HuH-7.5 (cell line): ENCODE measurements around the gene AKAP14.
"Not testable (repeated sequence)": the region's sequence is repeated elsewhere in the genome, so short reads cannot be mapped to it uniquely, and the experiment has no call there.

ENCODE experiments used
- DNase-seq: peaks from one replicate; pipeline ENCODE4 v3.0.0; 2011; ENCODE audit warnings: low spot score

AKAP14 gene

GRCh38 chrX:119895843-119896326, at the start of gene AKAP14:
AKAP14 (plus strand) TSS chrX:119895893; CDS start chrX:119903224, 7,331 bp downstream.
- DNase-seq = no peak

DNA sequence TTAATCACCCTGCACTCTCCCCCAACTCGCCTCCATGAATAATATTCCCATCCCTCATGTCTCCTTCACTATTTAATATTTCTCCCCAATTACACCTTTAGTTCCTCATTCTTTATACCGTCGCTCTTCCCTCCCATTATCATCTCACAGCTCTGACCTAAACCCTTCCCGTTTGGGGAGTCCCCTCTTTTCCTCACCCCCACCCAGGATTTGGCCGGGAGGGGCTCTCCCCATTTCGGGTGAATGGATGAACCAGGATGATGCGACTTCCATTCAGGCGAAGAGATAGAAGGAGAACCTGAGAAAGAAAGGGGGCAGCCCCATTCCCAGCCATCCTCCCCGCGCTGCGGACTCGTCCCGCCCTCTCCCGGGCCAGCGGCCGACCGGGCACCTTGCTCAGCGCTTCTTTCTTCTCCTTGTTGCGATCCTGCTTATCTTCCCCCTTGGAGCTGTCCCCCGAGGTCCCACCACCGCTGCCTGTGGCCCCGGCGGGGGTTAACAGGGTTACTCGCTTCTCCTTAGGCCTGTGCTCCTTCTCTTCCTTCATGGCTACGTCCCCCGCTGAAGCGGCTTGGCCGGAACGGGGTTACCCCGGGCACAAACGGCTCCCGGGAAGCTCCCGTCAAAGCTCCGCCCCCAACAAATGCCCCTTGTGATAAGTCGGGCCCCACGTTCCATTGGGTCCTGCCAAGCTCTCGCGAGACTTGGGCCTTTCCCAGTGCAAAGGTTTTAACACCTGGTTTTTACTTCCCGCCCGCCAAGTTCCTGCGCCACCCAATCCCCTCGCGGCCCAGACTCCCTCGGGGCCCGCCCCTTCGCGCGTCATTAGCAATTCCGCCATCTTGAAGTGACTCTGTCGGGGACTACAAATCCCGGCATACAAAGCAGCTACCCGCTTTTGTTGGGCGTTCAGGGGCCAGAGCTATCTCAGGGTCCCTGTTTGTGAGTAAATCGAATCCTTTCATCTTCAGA, 43.0 kb upstream of the AKAP14 start, which contains the start of gene UPF3B:
TSS of gene UPF3B (minus strand) at position 582 of the 972 bp plus-strand sequence. CDS start at position 547, 35 bp downstream.
- DNase-seq = peak; percentile 65

DNA sequence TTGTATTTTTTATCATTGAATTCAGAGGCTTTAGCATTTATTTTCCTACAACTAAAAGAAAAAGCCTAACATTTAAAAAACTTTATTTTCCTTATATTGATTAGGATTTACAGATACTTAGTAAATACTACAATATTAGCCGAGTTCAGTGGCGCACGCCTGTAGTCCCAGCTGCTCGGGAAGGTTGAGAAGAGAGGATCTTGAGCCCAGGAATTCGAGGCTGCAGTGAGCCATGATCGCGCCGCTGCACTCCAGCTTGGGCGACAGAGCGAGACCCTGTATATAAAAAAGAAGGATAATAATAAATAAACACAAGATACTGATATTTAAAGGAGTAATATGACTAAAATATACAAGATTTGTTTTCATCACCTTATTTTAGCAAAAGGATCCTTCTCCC, 42.2 kb upstream of the AKAP14 start:
- DNase-seq = no peak

- no peak for DNase-seq
These were observed 25.0 kb upstream of the AKAP14 start for GRCh38 chrX:119870626-119871131.

GRCh38 chrX:119871245-119871598, 24.5 kb upstream of the AKAP14 start:
- DNase-seq = no peak

DNA sequence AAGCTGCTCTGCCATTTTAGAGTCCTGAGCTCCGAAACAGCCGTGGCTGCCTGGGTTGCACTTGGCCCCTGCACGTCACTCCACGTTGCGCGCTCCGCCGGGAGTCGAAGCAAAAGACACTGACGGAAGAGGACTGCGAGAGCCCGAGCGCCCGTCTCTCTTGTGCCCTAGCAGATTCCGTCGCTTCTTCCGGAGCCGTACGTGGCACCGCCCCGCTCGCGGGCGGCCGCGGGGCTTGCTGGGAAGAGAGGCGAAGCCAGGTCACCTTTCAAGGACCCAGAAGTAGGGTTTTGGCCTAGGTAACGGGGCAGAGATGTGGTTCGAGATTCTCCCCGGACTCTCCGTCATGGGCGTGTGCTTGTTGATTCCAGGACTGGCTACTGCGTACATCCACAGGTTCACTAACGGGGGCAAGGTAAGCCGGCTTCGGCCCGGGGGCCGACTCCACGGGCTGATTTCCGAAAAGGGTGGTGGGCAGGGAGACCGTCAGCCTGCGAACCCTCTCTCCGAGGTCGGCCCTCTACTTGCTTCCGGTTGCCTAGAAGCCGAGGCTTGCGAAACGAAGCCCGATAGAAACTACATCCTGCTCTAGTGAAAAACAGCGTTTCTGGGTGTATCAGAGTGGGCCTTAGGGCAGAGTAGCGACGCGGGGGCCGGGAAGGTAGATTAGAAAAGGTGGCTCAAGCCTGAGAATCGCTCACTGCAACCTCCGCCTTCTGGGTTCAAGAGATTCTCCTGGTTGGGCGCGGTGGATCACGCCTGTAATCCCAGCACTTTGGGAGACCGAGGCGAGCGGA, 23.9 kb upstream of the AKAP14 start, which contains the start of the genes NDUFA1 and RNF113A:
TSS of gene NDUFA1 (plus strand) at position 234 of the 797 bp plus-strand sequence. CDS start at position 314, 80 bp downstream.
TSS of gene RNF113A (minus strand) at position 135 of the 797 bp plus-strand sequence. CDS start at position 15, 120 bp downstream.
- DNase-seq = no peak

GRCh38 chrX:119878740-119879139, 17.0 kb upstream of the AKAP14 start:
- no peak for DNase-seq

GRCh38 chrX:119880076-119880475, 15.6 kb upstream of the AKAP14 start:
- no peak for DNase-seq

- DNase-seq = peak; percentile 42
These were observed 14.9 kb upstream of the AKAP14 start for GRCh38 chrX:119880552-119881437.

DNA sequence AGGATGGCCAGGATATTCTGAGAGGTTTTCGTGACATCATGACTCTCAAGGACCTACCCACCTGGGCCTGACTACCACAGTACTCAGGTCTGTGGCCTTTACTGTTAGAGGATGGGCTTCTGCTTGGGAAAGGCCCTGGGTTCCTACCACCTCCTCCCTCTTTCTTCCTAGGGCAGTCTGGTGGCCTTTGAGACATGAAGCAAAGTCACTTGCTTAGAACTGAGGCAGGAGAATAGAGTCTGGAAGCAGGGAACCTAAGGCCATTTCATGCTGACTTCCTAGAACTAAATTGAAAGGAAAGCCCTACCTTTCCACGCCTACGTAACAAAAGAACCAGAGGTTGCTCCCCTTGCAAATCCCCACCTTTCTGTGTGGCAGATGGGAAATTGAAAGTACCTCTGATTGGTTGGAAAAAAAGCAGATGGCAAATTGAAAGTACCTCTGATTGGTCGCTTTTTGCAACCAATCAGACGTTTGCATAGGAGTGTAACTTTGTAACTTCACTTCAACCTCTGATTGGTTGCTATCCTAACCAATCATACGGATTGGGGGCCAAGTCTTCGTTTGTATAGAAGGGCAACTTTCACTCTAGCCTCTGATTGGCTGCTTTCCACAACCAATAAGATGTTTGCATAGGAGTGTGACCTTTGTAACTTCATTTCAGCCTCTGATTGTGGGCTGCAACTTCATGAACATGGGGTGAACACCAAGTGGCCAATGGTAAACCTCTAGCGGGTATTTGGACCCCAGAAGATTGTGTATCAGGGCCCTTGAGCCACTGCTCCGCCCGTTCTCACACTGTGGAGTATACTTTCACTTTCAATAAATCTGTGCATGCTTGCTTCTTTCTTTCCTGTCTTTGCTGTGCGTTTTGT, 9.9 kb upstream of the AKAP14 start:
- no peak for DNase-seq

- no peak for DNase-seq
These were observed 7.8 kb upstream of the AKAP14 start for GRCh38 chrX:119887721-119888425.

GRCh38 chrX:119890626-119891025, 5.1 kb upstream of the AKAP14 start:
- DNase-seq = not testable (repeated sequence)

- DNase-seq = not testable (repeated sequence)
These were observed 3.6 kb upstream of the AKAP14 start for GRCh38 chrX:119891961-119892692.

- no peak for DNase-seq
These were observed 3.4 kb downstream of the AKAP14 start for GRCh38 chrX:119899125-119899524.

- no peak for DNase-seq
These were observed 5.3 kb downstream of the AKAP14 start for GRCh38 chrX:119900976-119901375.

GRCh38 chrX:119916310-119916709, 20.6 kb downstream of the AKAP14 start:
- DNase-seq = no peak

- DNase-seq = no peak
These were observed 22.2 kb downstream of the AKAP14 start for GRCh38 chrX:119917877-119918276.

- DNase-seq = no peak
These were observed 24.3 kb downstream of the AKAP14 start for GRCh38 chrX:119919835-119920585.
